GM21825 (cell line): ENCODE results near the gene KLHDC10.
"Not testable (repeated sequence)": the region's sequence is repeated elsewhere in the genome, so short reads cannot be mapped to it uniquely, and the experiment has no call there.

Experiments used
- ATAC-seq: cut with Tn5 transposase; IDR thresholded peaks from one replicate; pipeline ENCODE4 v1.9.1; 2021; ENCODE audit warnings: mild to moderate bottlenecking, moderate library complexity; ENCODE audit not compliant: unreplicated experiment

Gene KLHDC10, protein sequence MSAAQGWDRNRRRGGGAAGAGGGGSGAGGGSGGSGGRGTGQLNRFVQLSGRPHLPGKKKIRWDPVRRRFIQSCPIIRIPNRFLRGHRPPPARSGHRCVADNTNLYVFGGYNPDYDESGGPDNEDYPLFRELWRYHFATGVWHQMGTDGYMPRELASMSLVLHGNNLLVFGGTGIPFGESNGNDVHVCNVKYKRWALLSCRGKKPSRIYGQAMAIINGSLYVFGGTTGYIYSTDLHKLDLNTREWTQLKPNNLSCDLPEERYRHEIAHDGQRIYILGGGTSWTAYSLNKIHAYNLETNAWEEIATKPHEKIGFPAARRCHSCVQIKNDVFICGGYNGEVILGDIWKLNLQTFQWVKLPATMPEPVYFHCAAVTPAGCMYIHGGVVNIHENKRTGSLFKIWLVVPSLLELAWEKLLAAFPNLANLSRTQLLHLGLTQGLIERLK

DNA sequence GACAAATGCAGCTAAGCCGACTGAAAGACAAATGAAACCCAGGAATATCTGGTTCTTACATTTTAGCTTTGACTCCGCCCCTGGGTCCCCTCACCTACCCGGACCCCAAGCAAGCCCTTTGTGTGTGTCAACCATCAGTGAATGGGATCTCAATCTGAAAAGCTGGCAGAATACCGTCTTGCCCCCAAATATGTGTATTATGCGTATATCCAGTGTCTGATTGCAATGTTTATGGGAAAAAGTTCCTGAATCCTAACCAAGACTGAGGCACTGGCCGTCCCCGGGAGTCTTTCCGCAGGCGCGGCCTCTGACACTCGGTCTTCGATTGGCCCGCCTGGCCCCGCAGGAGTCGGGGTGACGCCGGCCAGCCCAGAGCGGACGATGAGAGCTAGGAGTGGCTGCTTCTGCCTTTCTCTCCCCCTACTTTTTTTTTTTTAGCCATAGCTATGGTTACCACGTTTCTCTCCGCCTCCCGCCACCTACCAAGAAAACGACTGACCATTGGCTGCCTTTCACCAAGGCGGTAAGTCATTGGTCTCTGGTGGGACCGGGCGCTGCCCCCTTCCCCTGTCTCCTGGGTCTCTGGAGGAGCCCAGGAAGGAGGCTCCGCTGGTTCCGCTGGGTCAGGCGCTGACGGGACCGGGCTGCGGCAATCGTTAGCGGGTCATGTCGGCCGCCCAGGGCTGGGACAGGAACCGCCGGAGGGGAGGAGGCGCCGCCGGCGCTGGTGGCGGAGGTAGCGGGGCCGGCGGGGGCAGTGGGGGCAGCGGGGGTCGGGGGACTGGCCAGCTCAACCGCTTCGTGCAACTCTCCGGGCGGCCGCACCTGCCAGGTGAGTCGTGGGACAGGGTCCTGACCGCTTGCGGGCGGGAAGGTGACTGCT is at the start of gene KLHDC10:
TSS of gene KLHDC10 (plus strand) at position 557 of the 883 bp plus-strand sequence. CDS start at position 667, 110 bp downstream.
- ATAC-seq = peak; percentile 95

DNA sequence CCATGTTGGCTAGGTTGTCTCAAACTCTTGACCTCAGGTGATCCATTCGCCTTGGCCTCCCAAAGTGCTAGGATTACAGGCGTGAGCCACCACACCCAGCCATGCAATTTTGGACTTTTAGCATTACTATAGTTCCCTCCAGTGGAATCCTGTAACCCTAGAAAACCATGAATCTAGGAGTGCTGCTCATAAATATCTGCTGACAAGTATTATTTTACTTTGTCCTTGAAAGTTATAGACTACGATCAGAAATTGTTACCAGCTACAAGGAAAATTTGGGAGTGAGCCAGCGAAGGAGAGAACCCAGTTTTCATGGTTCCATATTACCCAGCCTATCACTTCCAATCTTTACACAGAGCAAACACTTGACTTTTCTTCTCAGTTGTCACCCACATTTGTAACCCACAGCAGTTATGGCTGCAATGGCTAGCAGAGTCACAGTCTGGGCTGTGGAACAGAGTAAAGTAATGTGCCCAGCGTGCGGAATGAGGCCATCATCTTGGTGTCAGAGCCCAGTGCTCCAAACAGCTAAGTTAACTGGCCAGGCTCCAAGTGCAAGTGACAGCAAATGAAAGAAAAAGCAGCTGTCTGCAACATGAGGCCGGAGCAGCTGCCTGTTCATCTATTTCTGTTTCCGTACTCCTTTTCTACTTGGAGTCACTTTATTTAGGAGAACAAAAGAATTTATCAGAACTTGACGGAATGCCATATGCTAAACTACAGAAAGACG is 49.1 kb upstream of the KLHDC10 start:
- ATAC-seq = no peak

DNA sequence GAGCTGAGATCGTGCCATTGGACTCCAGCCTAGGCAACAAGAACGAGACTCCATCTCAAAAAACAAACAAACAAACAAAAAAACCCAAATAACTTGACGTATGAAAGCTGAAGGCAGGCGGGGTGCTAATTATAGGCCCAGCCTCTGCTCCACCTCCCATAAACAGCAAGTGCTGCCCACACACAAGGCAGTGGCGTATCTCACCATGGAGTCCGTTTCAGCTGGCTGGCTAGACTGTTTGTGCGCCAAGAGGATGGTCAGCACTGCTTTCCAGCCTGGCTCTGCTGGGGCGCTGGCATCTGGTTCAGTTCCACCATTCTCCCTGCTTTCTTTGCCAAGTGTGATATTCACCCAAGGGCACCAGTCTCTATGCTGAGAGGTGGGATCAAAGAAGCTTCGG is 48.2 kb upstream of the KLHDC10 start:
- ATAC-seq = no peak

DNA sequence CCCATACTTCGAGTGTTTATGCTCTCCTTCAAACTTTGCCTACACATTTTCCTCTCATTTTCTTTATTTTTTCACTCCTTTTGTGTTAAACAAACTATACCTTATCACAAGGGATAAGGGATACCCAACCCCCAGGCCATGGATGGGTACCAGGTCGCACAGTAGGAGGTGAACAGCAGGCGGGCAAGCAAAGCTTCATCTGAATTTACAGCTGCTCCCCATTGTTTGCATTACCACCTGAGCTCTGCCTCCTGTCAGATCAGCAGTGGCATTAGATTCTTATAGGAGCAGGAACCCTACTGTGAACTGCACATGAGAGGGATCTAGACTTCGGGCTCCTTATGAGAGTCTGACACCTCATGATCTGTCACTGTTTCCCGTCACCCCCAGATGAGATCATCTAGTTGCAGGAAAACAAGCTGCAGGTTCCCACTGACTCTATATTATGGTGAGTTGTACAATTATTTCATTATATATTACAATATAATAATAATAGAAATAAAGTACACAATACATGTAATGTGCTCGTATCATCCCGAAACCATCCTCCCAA is 47.6 kb upstream of the KLHDC10 start:
- ATAC-seq = no peak

DNA sequence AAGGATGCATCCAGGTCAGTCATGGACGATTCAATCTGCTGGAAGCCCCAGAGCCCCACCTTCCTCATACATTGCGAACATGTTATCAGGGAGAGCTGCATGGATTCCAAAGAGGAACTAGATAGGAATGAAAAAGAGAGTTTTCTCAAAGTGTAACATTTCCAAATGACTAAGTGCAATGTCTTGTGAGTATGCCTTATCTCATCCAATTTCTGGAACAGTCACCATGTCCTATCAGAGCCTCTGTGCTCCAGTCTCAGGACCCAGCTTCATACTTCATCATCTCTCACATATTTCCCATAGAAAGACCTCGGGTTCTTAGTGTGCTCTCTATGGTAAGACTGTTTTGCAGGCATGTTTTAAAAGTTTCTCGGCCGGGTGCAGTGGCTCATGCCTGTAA is 45.9 kb upstream of the KLHDC10 start:
- ATAC-seq = no peak

DNA sequence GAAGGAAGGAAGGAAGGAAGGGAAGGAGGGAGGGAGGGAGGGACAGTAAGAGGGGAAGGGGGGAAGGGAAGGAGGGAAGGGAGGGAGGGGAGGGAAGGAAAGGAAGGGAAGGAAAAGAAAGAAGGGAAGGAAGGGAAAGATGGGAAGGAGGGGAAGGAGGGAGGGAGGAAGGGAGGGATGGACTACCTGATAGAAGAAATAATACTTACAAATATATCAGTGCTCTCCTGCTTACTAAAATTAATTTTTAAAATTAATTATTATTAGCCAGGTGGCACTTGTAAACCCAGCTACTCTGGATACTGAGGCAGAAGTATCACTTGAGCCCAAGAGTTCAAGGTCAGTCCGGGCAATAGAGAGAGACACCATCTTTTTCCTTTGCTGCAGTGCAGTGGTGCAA is 37.6 kb upstream of the KLHDC10 start:
- no peak for ATAC-seq

DNA sequence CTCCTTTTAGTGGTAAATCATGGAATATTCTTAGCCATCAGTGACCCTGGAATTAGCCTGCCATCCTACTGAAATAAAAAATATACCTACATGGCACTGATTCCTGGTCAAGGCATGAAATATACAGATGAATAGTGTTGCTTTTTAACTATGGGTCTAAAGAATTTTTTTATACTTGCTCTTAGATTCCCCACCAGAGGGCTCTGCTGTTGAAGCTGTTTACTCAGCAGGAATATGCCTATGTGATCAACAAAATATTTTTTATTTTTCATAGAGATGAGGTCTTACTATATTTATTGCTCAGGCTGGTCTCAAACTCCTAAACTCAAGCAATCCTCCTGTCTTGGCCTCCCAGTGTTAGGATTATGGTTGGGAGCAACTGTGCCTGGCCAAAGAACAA is 32.6 kb upstream of the KLHDC10 start:
- ATAC-seq = no peak

DNA sequence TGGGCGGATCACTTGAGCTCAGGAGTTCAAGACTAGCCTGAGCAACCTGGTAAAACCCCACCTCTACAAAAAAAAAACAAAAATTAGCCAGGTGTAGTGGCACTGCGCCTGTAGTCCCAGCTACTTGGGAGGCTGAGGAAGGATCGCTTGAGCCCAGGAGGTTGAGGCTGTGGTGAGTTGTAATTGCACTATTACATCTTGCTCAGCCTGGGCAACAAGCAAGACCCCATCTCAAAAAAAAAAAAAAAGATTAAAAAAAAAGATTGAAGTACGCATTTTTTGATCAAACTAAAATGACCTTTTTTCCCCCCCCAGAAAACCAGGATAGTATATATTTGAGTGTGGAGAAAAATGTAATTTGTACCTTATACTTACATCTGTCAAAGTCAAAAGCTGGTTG is 29.8 kb upstream of the KLHDC10 start:
- no peak for ATAC-seq

DNA sequence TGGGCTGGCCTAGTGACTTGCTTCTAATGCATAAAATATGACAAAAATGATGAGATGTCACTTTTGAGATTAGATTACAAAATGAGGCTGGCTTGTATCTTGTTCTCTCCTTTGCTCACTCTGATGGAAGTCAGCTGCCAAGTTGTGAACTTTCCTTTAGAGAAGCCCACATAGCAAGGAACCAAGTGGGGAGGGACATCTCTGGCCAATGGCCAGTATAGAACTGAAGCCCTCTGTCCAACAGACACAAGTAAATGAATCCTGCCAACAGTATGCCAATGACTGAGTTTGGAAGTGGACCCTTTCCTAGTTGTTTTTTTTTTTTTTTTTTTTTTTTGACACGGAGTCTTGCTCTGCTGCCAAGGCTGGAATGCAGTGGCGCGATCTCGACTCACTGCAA is 22.5 kb upstream of the KLHDC10 start:
- ATAC-seq = no peak

DNA sequence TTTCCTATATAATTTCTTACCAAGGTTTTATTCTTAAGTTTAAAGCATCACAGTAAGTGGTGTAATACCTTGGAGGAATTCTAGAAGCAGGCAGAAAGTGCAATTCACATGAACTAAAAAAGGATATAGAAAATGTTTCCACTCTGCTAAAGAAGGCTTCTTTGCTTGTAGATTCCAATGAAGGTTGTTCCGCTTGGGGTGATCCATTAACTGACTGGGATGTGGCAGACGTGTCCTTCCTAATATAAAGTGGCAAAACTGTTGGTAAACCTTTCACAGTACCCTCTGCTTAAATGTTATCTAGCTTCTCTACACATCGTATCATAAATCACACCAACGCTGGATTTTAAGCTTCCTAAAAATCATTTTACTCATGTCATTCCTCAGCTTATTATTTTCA is 21.4 kb upstream of the KLHDC10 start:
- no peak for ATAC-seq

DNA sequence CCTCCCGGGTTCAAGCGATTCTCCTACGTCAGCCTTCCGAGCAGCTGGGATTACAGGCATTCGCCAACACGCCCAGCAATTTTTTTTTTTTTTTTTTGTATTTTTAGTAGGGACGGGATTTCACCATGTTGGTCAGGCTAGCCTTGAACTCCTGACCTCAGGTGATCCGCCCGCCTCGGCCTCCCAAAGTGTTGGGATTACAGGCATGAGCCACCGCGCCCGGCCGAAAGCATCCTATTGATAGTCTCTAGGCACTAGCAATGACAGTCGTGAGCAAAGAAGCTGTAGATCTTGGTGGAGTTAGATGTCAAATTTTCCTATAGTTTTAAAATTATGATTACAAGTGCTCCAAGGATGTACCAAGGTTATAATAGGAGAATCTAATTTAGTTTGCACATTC is 18.1 kb upstream of the KLHDC10 start:
- ATAC-seq = not testable (repeated sequence)

DNA sequence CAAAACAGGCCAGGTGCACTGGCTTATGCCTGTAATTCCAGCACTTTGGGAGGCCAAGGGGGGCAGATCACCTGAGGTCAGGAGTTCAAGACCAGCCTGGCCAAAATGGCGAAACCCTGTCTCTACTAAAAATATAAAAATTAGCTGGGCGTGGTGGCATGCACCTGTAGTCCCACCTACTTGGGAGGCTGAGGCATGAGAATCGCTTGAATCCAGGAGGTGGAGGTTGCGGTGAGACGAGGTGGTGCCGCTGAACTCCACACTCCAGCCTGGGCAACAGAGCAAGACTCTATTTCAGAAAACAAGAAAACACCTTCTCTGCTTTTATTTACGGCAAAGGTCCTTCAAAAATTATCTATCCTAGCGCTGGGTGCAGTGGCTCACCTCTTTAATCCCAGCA is 15.1 kb upstream of the KLHDC10 start:
- ATAC-seq = not testable (repeated sequence)

DNA sequence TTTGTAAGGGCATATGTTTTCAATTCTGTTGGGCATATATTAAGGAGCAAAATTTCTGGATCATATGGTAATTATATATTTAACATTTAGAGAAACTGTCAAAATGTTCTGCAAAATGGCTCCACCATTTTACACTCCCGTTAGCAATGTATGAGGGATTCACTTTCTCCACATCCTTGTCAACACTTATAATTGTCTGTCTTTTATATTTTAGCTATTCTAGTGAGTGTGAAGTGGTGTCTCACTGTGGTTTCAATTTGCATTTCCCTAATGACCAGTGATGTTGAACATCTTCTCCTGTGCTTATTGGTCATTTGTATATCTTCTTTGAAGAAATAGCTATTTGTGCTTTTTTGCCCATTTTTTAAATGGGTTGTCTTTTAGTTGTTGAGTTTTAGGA is 8.1 kb upstream of the KLHDC10 start:
- no peak for ATAC-seq

DNA sequence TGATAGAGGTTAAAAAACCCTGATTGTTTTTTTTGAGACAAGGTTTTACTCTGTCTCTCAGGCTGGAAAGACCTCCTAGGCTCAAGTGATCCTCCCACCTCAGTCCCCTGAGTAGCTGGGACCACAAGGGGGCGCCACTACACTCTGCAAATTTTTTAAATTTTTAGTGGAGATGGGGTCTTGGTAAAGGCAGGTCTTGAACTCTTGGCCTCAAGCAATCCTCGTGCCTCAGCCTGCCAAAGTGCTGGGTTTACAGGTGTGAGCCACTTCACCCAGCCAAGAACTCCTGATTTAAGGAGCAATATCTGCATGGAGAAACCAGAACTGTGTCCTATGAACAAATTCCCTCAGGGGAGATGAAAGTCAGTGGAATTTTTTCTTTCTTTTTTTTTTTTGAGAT is 7.3 kb upstream of the KLHDC10 start:
- no peak for ATAC-seq

DNA sequence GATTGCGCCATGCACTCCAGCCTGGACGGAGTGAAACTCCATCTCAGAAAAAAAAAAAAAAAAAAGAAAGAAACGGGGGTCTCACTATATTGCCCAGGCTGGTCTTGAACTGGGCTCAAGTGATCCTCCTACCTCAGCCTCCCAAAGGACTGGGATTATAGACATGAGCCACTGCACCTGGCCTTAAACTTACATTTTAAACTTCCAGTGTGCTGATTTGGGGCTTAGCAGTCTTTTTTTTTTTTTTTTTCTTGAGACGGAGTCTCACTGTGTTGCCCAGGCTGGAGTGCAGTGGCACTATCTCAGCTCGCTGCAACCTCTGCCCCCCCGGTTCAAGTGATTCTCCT is 5.8 kb upstream of the KLHDC10 start:
- not testable (repeated sequence) for ATAC-seq

DNA sequence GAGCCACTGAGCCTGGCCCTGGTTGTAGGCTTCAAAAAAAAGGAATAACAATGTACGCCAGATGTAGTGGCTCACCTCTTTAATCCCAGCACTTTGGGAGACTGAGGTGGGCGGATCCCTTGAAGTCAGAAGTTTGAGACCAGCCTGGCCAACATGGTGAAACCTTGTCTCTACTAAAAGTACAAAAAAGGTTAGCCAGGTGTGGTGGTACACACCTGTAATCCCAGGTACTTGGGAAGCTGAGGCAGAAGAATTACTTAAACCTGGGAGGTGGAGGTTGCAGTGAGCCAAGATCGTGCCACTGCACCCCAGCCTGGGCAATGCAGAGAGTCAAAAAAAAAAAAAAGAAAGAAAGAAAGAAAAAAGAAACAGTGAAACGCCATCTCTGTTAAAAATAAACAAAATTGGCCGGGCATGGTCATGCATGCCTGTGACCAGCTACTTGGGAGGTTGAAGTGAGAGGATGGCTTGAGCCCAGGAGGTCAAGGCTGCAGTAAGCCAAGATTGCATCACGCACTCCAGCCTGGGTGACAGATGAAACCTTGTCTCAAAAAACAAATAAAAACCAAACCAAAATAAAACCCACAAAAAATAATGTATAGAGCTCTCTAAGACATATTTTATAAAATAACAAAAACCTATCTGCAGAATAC is 4.7 kb upstream of the KLHDC10 start:
- ATAC-seq = no peak

DNA sequence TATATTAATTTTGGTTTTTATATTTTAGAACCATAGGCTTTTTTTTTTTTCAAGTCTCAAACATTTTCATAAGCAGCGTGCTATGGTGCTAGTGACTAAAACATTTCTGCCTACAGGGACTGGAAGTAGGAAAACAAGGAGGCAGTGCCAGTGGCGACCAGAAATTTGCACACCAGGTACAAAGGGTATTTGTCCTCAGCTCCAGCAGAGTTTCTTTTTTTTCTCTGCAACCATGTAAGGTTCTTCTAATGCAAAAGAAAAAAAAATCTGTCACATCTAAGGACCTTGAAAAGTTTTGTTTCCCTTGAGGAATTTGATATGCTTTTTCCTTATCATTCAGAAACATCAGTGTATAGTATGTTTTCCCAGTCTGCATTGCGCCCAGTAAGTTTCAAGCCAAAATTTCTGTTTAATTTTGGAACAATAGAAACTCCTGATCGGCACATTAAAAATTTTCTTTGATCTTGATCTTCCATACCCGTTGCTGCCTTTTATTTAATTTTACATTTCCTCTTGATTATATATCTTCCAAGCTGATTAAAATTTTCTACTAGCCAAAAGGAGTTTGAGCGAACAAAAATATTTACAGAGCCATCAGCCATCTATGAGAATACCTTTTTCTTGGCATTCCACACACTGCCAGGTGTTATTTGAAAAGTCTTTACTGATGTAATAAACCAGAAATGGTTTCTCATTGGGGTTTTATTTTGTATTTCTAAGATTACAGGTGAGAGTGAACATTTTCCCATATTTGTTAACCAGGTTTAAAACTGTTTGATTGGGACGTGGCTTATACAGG is 956 bp upstream of the KLHDC10 start:
- ATAC-seq = no peak

DNA sequence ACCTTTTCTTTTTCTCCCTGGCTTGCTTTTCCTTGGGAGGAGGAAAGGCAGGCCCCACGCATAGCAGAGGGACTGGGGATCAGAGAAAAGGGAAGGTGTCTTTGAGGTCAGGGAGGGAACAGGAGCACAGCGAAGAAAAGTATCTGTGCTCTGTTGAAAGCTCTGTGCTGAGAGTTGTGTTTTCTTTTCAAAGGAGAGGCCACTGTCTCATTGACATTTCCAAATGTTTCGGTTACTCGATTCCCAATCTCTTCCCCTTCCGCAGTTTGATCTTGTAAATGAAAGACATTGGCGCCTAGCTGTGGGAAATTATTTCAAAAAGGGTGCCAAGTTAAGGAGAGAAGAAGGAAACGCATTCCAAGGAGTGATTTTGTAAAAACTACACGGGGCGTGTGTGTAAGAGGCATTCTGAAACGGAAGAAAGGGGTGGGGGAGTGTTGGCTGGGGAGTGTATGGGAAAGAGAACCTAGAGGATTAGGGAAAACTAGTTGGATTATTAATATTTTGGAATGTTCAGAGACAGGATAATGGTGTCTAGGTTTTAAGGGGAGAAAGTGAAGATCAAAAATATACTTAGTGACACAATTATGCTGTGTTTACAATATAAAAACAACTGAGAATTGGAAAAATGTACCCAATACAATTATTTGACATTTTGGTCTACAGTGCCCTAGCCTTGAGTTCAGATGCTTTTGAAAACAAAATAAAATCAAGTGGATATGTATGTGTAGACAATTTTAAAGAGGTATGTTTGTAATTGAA is 708 bp downstream of the KLHDC10 start:
- no peak for ATAC-seq
